ENCODE measurements around the gene GNG14. TPM values are rescaled to one million over a fixed set of nuclear protein-coding genes. Genes with fewer than 3 reads are reported as not detected.

The GNG14 gene
- total and polyA plus RNA-seq, 2 of the 4 experiments (the other 2 are of a cell fraction): not detected

DNA sequence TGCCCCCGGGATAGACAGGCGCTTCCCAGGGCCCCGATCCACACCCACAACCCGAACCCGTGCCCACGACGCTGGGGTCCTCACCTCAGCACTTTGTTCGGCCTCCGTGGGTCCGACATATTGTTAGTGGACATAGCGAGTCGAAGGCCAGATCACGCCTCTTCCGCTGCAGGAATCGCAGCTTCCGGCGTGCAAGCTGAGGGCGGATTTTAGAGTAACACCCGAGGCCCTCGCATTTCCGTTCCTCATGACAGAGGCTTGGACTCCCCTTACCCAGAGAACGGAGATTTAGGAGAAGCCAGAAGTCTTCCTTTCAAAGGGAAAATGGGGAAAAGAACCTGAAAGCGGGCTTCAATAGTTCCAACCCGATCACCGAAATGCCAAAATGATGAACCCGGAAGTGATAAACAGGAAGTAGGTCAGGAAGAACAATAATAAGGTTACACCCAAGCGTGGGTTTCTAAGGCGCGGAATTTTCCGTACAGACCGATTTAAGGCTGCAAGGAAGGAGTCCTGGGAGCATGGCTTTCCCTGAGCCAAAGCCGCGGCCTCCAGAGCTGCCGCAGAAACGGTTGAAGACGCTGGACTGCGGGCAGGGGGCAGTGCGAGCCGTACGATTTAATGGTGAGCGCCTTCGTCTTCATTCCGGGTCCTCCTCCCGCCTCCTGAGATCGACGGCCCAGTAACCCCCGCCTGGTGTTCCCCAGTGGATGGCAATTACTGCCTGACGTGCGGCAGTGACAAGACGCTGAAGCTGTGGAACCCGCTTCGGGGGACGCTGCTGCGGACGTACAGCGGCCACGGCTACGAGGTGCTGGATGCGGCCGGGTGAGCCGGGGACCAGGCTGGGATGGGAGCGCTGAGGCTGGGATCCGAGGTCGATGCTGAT is 18.3 kb upstream of the GNG14 start:
- dilution Hi-C loops (cut with HindIII; ENCODE audit: low sequenced_read_pairs, unreplicated experiment) (no loop called here), in situ Hi-C loops (cut with MboI; ENCODE audit: low sequenced_read_pairs) (loop anchor here (5.0 kb wide), 1 partner anchor 102 kb away; no protein-coding TSS in a partner anchor), intact Hi-C loops (cut with micrococcal nuclease) (loop anchor here (1.0 to 5.0 kb wide), 2 partner anchors 59 to 787 kb away; partner anchors contain the start of genes ZNF490 and ZNF791)
- Histone ChIP-seq H3K27ac (ENCODE audit: insufficient read depth, low read length) (peak overlapping the region; percentile 79), H3K9ac (ENCODE audit: low read depth, low read length) (peak overlapping the region; percentile 85), H2AK5ac (ENCODE audit: low read depth, low read length) (peak overlapping the region; percentile 41), H2BK120ac (ENCODE audit: low read depth, low read length) (peak overlapping the region; percentile 91; the same call in 1 of the 2 replicates), H2BK5ac (ENCODE audit: low read depth, low read length, poor library complexity, severe bottlenecking) (peak overlapping the region; percentile 93), H4K8ac (ENCODE audit: low read depth in 2 of 2, low read length in 2 of 2) (peak overlapping the region; percentile 72 to 99), H2BK15ac (ENCODE audit: low read depth, low read length) (peak overlapping the region; percentile 72; the same call in 1 of the 3 replicates), H3K4me2 (ENCODE audit: low read depth, low read length) (peak overlapping the region; percentile 97), H3K27me3 (ENCODE audit: control insufficient read depth, insufficient read depth, low read length) (no peaks in the 10 kb centered on the region), H3K18ac (ENCODE audit: low read depth, low read length) (peak overlapping the region; percentile 52; the same call in 1 of the 2 replicates), H3K56ac (ENCODE audit: extremely low read depth, insufficient read depth, low read length) (peak overlapping the region; percentile 97), H3K9me1 (ENCODE audit: insufficient read depth, low read length) (0 out of 2 replicates have a peak, but pooled peaks cover 13% of the 10 kb centered on the region), H3K14ac (replicated peaks; ENCODE audit: low read depth, low read length) (peak overlapping the region; percentile 91), H3K4me1 (ENCODE audit: control insufficient read depth, insufficient read depth, low read length) (peaks cover 15% of the 10 kb centered on the region), H4K20me1 (ENCODE audit: insufficient read depth, low read length) (no peaks in the 10 kb centered on the region), H4K91ac (ENCODE audit: insufficient read depth, low read depth, low read length) (peak overlapping the region; percentile 95), H3K79me1 (ENCODE audit: low read depth in 1 of 2, low read length in 2 of 2) (peaks cover 34 to 73% of the 10 kb centered on the region in 2 experiments), H3K23ac (ENCODE audit: low read depth, low read length) (peak overlapping the region; percentile 82; the same call in 1 of the 2 replicates), H3K4me3 (ENCODE audit: insufficient read depth, low read depth, low read length) (peak overlapping the region; percentile 58), H3K9me3 (ENCODE audit: control insufficient read depth, insufficient read depth, low read length) (no peaks in the 10 kb centered on the region), H3K4ac (ENCODE audit: low read depth, low read length) (peak overlapping the region; percentile 93), H2AK9ac (replicated peaks; ENCODE audit: low read depth, low read length, poor library complexity) (peak overlapping the region; percentile 98), H2AFZ (replicated peaks; ENCODE audit: low read length, poor library complexity) (peak overlapping the region; percentile 95), H2BK20ac (ENCODE audit: low read depth, low read length) (peak overlapping the region; percentile 78; the same call in 1 of the 2 replicates), H3K36me3 (ENCODE audit: control insufficient read depth, insufficient read depth, low read length) (peaks cover 18% of the 10 kb centered on the region), H4K5ac (ENCODE audit: low read depth, low read length) (peak overlapping the region; percentile 90)
- DNase-seq (peak; percentile 85), ATAC-seq (ENCODE audit: low read depth) (peak; percentile 54)
- no TSS peak for BruUV-seq (replicated peaks)
- ChIA-PET POLR2A (ENCODE audit: unreplicated experiment) (interaction anchor here (0.5 kb wide), 1 partner anchor 527 kb away, joined by 3 read pairs; no protein-coding TSS in a partner anchor), CTCF (no interaction called here)
- 0% methylated on average over 40 of the region's 64 CpGs; no CpG with 5 or more reads in 1 of the 2 experiments for WGBS, 2 experiments (ENCODE audit: extremely low coverage in 2 of 2, insufficient read length in 1 of 2)
- TF ChIP-seq CHD1 (IDR thresholded peaks at IDR 0.05; ENCODE audit: low read depth, low read length): 0 out of 2 replicates have a peak, but pooled peaks have one; percentile 33
- TF ChIP-seq, protein P1, sequence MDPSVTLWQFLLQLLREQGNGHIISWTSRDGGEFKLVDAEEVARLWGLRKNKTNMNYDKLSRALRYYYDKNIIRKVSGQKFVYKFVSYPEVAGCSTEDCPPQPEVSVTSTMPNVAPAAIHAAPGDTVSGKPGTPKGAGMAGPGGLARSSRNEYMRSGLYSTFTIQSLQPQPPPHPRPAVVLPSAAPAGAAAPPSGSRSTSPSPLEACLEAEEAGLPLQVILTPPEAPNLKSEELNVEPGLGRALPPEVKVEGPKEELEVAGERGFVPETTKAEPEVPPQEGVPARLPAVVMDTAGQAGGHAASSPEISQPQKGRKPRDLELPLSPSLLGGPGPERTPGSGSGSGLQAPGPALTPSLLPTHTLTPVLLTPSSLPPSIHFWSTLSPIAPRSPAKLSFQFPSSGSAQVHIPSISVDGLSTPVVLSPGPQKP (IDR thresholded peaks at IDR 0.05; ENCODE audit: borderline replicate concordance, low read depth, low read length): no peak
- TF ChIP-seq MXI1 (IDR thresholded peaks at IDR 0.05; ENCODE audit: borderline replicate concordance, low read depth, low read length): peak; percentile 56; the same call in 1 of the 2 replicates

Measured in IMR-90 (cell line).